ENCODE results near the gene TACC2. TPM values are rescaled to one million over a fixed set of nuclear protein-coding genes. Genes with fewer than 3 reads are reported as not detected.
A peak's percentile ranks its signal among the peaks of the same experiment; 100 is the strongest.

The TACC2 gene
- polyA plus RNA-seq, 10 donors: 70.7 to 160 (median 103) TPM

GRCh38 chr10:122244001-122244975 lies 255.3 kb downstream of the TACC2 start:
- peak in 1 of 3 donors; percentile 65 for DNase-seq

GRCh38 chr10:122245136-122245535 lies 256.2 kb downstream of the TACC2 start:
- no peak for DNase-seq

- no peak for DNase-seq
Observed at GRCh38 chr10:122245897-122246296, 256.9 kb downstream of the TACC2 start.

- DNase-seq: no peak
Observed at GRCh38 chr10:122246830-122247520, 258.0 kb downstream of the TACC2 start.

GRCh38 chr10:122248356-122249302 lies 259.7 kb downstream of the TACC2 start:
- no peak for DNase-seq

- DNase-seq: no peak
Observed at GRCh38 chr10:122249303-122249850, 260.4 kb downstream of the TACC2 start.

- DNase-seq: peak in 1 of 3 donors; percentile 60
Observed at GRCh38 chr10:122249991-122250750, 261.2 kb downstream of the TACC2 start.

GRCh38 chr10:122251459-122252255 lies 262.7 kb downstream of the TACC2 start:
- no peak for DNase-seq

GRCh38 chr10:122252805-122253204 lies 263.8 kb downstream of the TACC2 start:
- no peak for DNase-seq

GRCh38 chr10:122253605-122254004 lies 264.6 kb downstream of the TACC2 start:
- no peak for DNase-seq

- DNase-seq: no peak
Observed at GRCh38 chr10:122254831-122255230, 265.9 kb downstream of the TACC2 start.

GRCh38 chr10:122255509-122256301 lies 266.7 kb downstream of the TACC2 start:
- no peak for DNase-seq

GRCh38 chr10:122257041-122257440 lies 268.1 kb downstream of the TACC2 start:
- DNase-seq: no peak

GRCh38 chr10:122258136-122259074 lies 269.4 kb downstream of the TACC2 start:
- peak in 1 of 3 donors; percentile 42 for DNase-seq

GRCh38 chr10:122259075-122259466 lies 270.1 kb downstream of the TACC2 start:
- no peak for DNase-seq

GRCh38 chr10:122261584-122261983 lies 272.6 kb downstream of the TACC2 start:
- DNase-seq: no peak

- peak in 1 of 3 donors; percentile 85 for DNase-seq
Observed at GRCh38 chr10:122263971-122264370, 275.0 kb downstream of the TACC2 start.

- DNase-seq: no peak
Observed at GRCh38 chr10:122264436-122264835, 275.5 kb downstream of the TACC2 start.
